Sigmoid colon (tissue), 7 donors: Measurements from ENCODE around the gene FBXW2. TPM values are rescaled to one million over a fixed set of nuclear protein-coding genes. Genes with fewer than 3 reads are reported as not detected.

Experiments
- DNase-seq: peaks from one replicate; pipeline ENCODE4 v3.0.0-alpha.2; 2019
- H3K27ac ChIP-seq, 4 donors: fragments of 200-600 bp; sonication (generic); one replicate each; pipeline ENCODE4 v1.5.1; 2016 to 2019; ENCODE audit warnings: mild to moderate bottlenecking in 1 of 4
- H3K27me3 ChIP-seq, 3 donors: fragments of 200-600 bp; sonication (generic); one replicate each; pipeline ENCODE4 v1.5.1; 2019; ENCODE audit warnings: mild to moderate bottlenecking in 1 of 3
- H3K36me3 ChIP-seq, 4 donors: fragments of 200-600 bp; sonication (generic); one replicate each; pipeline ENCODE4 v1.5.1; 2016 to 2019
- H3K4me1 ChIP-seq, 4 donors: fragments of 200-600 bp; sonication (generic); one replicate each; pipeline ENCODE4 v1.5.1; 2017 to 2019
- H3K4me3 ChIP-seq, 4 donors: fragments of 200-600 bp; sonication (generic); one replicate each; pipeline ENCODE4 v1.5.1; 2017 to 2019; ENCODE audit warnings: mild to moderate bottlenecking in 2 of 4, moderate library complexity in 1 of 4
- H3K9me3 ChIP-seq, 4 donors: fragments of 200-600 bp in 3 of 4; sonication (generic) in 3 of 4; one replicate each; pipeline versions ENCODE4 v1.5.1 to v1.6.1; 2013 to 2019
- CTCF ChIP-seq, 4 experiments: fragments of 450-650 bp in 3 of 4; fragments of 200-600 bp in 1 of 4; IDR thresholded peaks; one replicate each; pipeline ENCODE4 v1.5.1; 2016 to 2019; ENCODE audit warnings: antibody characterized with exemption in 4 of 4, mild to moderate bottlenecking in 3 of 4, moderate library complexity in 2 of 4
- EP300 ChIP-seq, 4 donors: sonication (generic); formaldehyde crosslinking; IDR thresholded peaks; one replicate each; pipeline ENCODE4 v1.6.1; 2017; ENCODE audit warnings: antibody characterized with exemption in 4 of 4
- POLR2A ChIP-seq, 2 donors: fragments of 450-650 bp; IDR thresholded peaks; one replicate each; pipeline ENCODE4 v1.6.1; 2016; ENCODE audit warnings: antibody characterized with exemption in 2 of 2, mild to moderate bottlenecking in 2 of 2, moderate library complexity in 2 of 2
- POLR2AphosphoS5 ChIP-seq, 4 donors: sonication (generic); formaldehyde crosslinking; IDR thresholded peaks; one replicate each; pipeline ENCODE4 v1.6.1; 2017; ENCODE audit warnings: antibody characterized with exemption in 4 of 4
- WGBS, 2 donors: extraction: QIAGEN DNeasy Blood & Tissue Kit; methylation state at CpG; one replicate each; pipeline ENCODE4 v1.1.7; 2013; 5-methylcytosine and 5-hydroxymethylcytosine counted together
- intact Hi-C: fragments of 100-400 bp; cut with DNase I; formaldehyde crosslinking; loops from one replicate; pipeline ENCODE4 v1.15.1; 2023
- polyA plus RNA-seq, 3 donors: library from polyadenylated mRNA; stranded (reverse); fragments of 200-250 nt; gene quantifications; one replicate each; pipeline ENCODE4 v1.2.3, GENCODE V29; 2013
- total RNA-seq, 4 donors: library from RNA; depleted of rRNA; stranded (reverse); fragments of >200 nt; gene quantifications; one replicate each; pipeline ENCODE4 v1.1.0, GENCODE V29; 2016
- donor health status: healthy with polysubstance abuse.
- donor health status: Bipolar disorder and iron deficiency.
- donor health status: healthy.

Gene FBXW2
- total and polyA plus RNA-seq, 7 donors: 10.2 to 61.8 (median 30.9) TPM

- Histone ChIP-seq H3K27ac (peak overlapping the region in 1 of 4 donors; percentile 27), H3K4me1 (peaks cover 0 to 19% (median 11%) of the 10 kb centered on the region in 4 donors), H3K4me3 (no peak overlapping the region), H3K9me3 (no peaks in the 10 kb centered on the region), H3K36me3 (peaks cover 0 to 36% (median 11%) of the 10 kb centered on the region in 4 donors), H3K27me3 (no peaks in the 10 kb centered on the region)
- intact Hi-C loops: no loop called here
- 65 to 78% methylated on average over 2 of the region's 2 CpGs for WGBS, 2 donors
- TF ChIP-seq POLR2AphosphoS5 (IDR thresholded peaks at IDR 0.05): peak in 3 of 4 donors; percentile 12 to 36 (median 24)
- no peak for TF ChIP-seq POLR2A (IDR thresholded peaks at IDR 0.05)
- DNase-seq: no peak
These were observed 9.6 kb downstream of the FBXW2 start for GRCh38 chr9:120783602-120784047.

GRCh38 chr9:120781236-120781635 lies 12.0 kb downstream of the FBXW2 start:
- peaks cover 0 to 36% (median 7%) of the 10 kb centered on the region in 4 donors for H3K36me3 ChIP-seq
- no peak for TF ChIP-seq POLR2AphosphoS5 (IDR thresholded peaks at IDR 0.05)
- no peak for TF ChIP-seq EP300 (IDR thresholded peaks at IDR 0.05)
- no peak for TF ChIP-seq POLR2A (IDR thresholded peaks at IDR 0.05)
- TF ChIP-seq CTCF (IDR thresholded peaks at IDR 0.05): no peak
- no peaks in the 10 kb centered on the region for H3K9me3 ChIP-seq
- 87 to 89% methylated on average over 2 of the region's 2 CpGs for WGBS, 2 donors
- intact Hi-C loops: no loop called here
- DNase-seq: no peak
- no peak overlapping the region for H3K4me3 ChIP-seq
- peaks cover 0 to 7% (median 3%) of the 10 kb centered on the region in 4 donors for H3K4me1 ChIP-seq
- no peak overlapping the region for H3K27ac ChIP-seq
- H3K27me3 ChIP-seq: no peaks in the 10 kb centered on the region

- H3K36me3 ChIP-seq: peaks cover 0 to 37% (median 15%) of the 10 kb centered on the region in 4 donors
These were observed 12.8 kb downstream of the FBXW2 start for GRCh38 chr9:120780367-120780766.

GRCh38 chr9:120779227-120779626 lies 14.0 kb downstream of the FBXW2 start:
- H3K27me3 ChIP-seq: no peaks in the 10 kb centered on the region
- no peak overlapping the region for H3K4me3 ChIP-seq
- peaks cover 0 to 46% (median 16%) of the 10 kb centered on the region in 4 donors for H3K36me3 ChIP-seq
- no peaks in the 10 kb centered on the region for H3K9me3 ChIP-seq
- H3K4me1 ChIP-seq: peaks cover 0 to 7% (median 3%) of the 10 kb centered on the region in 4 donors
- intact Hi-C loops: no loop called here
- no peak for DNase-seq
- no peak for TF ChIP-seq EP300 (IDR thresholded peaks at IDR 0.05)
- TF ChIP-seq CTCF (IDR thresholded peaks at IDR 0.05): no peak
- no peak for TF ChIP-seq POLR2A (IDR thresholded peaks at IDR 0.05)
- TF ChIP-seq POLR2AphosphoS5 (IDR thresholded peaks at IDR 0.05): no peak
- H3K27ac ChIP-seq: no peak overlapping the region

More at GRCh38 chr9:120780367-120780766, 12.8 kb downstream of the FBXW2 start:
- 95% methylated on average over 3 of the region's 3 CpGs for WGBS, 2 donors
- no peaks in the 10 kb centered on the region for H3K27me3 ChIP-seq
- no peak overlapping the region for H3K4me3 ChIP-seq
- H3K4me1 ChIP-seq: peaks cover 0 to 7% (median 3%) of the 10 kb centered on the region in 4 donors
- TF ChIP-seq POLR2AphosphoS5 (IDR thresholded peaks at IDR 0.05) (no peak), EP300 (IDR thresholded peaks at IDR 0.05) (no peak), CTCF (IDR thresholded peaks at IDR 0.05) (no peak), POLR2A (IDR thresholded peaks at IDR 0.05) (no peak)
- no peak for DNase-seq
- no peak overlapping the region for H3K27ac ChIP-seq
- intact Hi-C loops: no loop called here
- H3K9me3 ChIP-seq: no peaks in the 10 kb centered on the region

GRCh38 chr9:120778758-120779157 lies 14.5 kb downstream of the FBXW2 start:
- no peaks in the 10 kb centered on the region for H3K27me3 ChIP-seq
- 80 to 86% methylated on average over 2 of the region's 2 CpGs for WGBS, 2 donors
- H3K36me3 ChIP-seq: peaks cover 0 to 49% (median 17%) of the 10 kb centered on the region in 4 donors
- H3K9me3 ChIP-seq: no peaks in the 10 kb centered on the region
- DNase-seq: no peak
- TF ChIP-seq CTCF (IDR thresholded peaks at IDR 0.05) (no peak), POLR2A (IDR thresholded peaks at IDR 0.05) (no peak), POLR2AphosphoS5 (IDR thresholded peaks at IDR 0.05) (no peak), EP300 (IDR thresholded peaks at IDR 0.05) (no peak)
- intact Hi-C loops: no loop called here
- peaks cover 0 to 6% (median 1%) of the 10 kb centered on the region in 4 donors for H3K4me1 ChIP-seq
- no peak overlapping the region for H3K4me3 ChIP-seq
- H3K27ac ChIP-seq: no peak overlapping the region
